CD4-positive, alpha-beta T cell treated with Interleukin-21 for 1 hour (primary cell): ENCODE measurements around the gene FBXW11.
A peak's percentile ranks its signal among the peaks of the same experiment; 100 is the strongest.
"Not testable (repeated sequence)": the region's sequence is repeated elsewhere in the genome, so short reads cannot be mapped to it uniquely, and the experiment has no call there.

Experiments used
- DNase-seq: peaks from one replicate; pipeline ENCODE4 v3.0.0-alpha.2; 2020

FBXW11 gene

GRCh38 chr5:171951218-171951617, 55.2 kb downstream of the FBXW11 start:
- DNase-seq = no peak

DNA sequence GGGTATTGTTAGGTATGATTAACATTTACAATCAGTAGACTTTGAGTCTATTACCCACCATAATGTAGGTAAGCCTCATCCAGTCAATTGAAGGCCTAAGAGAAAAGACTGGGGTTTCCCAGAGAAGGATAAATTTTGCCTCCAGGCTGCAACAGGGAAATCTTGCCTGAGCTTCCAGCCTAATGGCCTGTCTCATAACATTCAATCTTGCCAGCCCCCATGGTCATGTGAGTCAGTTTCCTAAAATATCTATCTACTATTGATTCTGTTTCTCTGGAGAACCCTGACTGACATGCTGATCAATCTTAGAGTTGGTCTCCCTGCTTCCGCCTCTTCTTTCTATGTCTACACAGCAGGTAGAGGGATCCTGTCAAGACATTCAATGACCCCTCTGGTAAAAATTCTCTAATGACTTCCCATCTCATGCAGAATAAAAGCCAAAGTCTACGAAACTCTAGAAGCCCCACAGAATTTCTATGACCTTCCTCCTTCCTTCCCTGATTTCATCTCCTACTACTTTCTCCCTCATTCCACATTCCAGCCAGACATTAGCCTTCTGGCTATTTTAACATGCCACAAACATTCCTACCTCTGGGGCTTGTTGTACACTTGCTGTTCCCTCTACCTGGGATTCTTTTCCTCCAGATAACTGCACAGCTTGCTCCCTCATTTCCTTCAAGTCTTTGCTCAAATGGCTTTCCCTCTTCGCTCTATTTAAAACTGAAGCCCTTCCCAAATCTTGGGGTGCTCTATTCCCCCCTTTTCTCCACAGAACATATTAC, 60.2 kb downstream of the FBXW11 start:
- DNase-seq = no peak

DNA sequence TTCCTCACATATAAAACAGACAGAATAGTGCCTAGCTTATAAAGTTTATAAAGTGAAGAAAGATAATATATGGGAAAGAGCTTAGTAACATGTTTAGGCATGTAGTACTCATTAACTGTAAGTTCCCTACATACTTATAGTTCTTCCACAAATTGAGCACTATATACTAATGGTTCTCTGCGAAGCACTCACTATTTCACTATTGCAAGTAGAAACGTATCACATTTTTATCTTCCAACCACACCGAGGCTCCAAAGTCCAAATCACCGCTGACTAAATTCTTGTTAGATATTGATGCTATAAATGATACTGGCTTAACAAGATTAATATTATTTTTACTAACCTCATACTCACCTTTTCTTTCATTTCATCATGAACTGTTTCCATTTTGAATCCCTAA, 61.0 kb downstream of the FBXW11 start:
- DNase-seq = no peak

DNA sequence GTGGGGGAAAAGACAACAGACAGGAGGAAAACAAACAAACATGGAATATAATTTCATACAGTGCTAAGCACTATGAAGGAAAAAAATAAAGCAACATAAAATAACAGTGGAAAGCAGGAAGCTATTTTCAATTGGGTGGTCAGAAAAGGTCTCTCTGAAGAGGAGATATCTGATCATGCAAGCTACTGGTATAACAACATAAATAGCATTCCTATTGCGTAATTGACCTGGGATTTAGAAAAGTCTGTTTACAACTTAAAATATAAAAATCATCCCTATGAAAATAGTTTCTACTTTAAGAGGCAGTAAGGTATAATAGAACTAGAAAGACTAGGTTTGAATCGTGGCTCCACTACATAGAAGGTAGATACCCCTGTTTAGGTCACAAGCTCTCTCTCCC, 61.4 kb downstream of the FBXW11 start:
- DNase-seq = no peak

DNA sequence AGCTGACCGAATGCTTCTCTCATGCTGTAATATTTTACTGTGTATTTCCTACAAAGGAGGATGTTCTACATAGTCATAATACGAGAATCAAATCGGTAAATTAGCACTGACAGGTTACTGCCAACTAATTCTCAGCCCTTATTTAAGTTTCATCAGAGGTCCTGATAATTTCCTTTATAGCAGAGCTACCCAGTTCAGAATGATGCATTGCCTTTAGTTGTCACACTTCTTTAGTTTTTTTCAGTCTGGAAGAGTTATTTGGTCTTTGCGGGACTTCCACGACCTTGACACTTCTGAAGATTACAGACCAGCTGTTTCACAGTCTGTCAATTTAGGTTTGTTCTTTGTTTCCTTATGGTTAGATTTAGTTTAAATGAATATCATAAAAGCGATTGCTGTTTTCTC, 64.3 kb downstream of the FBXW11 start:
- not testable (repeated sequence) for DNase-seq

DNA sequence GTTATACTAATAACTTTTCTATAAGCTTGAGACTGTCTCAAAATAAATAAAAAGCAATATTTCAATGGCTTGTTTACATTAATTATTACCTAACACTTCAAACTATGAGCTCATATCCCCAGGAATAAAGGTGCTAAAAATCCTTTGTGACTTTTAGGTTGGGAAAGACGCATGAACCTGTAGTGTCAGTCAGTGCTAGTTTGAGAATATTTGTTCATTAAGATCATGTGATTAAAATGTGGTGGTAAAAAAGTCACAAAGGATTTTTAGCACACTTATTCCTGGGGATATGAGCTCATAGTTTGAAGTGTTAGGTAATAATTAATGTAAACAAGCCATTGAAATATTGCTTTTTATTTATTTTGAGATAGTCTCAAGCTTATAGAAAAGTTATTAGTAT, 64.8 kb downstream of the FBXW11 start:
- DNase-seq = not testable (repeated sequence)

- not testable (repeated sequence) for DNase-seq
Observed at GRCh38 chr5:171941275-171941674, 65.2 kb downstream of the FBXW11 start.

- DNase-seq = no peak
Observed at GRCh38 chr5:171939951-171940350, 66.5 kb downstream of the FBXW11 start.

- DNase-seq = no peak
Observed at GRCh38 chr5:171938358-171938757, 68.1 kb downstream of the FBXW11 start.

- no peak for DNase-seq
Observed at GRCh38 chr5:171937351-171937750, 69.1 kb downstream of the FBXW11 start.

- no peak for DNase-seq
Observed at GRCh38 chr5:171934586-171934985, 71.9 kb downstream of the FBXW11 start.

DNA sequence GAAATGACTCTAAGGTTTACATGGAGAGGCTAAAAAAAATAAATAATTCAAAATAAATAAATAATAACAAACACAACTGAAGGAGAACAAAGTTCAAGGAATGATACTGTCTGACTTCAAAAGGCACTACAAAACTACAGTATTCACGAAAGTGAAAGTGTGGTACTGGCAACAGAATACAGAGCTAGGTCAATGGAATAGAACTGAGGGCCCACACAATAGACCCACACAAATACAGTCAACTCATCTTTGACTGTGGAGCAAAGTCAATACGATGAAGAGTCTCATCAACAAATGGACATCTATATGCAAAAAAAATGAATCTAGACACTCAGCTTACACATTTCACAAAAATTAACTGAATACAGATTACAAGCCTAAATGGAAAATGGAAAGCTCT, 75.3 kb downstream of the FBXW11 start:
- no peak for DNase-seq

DNA sequence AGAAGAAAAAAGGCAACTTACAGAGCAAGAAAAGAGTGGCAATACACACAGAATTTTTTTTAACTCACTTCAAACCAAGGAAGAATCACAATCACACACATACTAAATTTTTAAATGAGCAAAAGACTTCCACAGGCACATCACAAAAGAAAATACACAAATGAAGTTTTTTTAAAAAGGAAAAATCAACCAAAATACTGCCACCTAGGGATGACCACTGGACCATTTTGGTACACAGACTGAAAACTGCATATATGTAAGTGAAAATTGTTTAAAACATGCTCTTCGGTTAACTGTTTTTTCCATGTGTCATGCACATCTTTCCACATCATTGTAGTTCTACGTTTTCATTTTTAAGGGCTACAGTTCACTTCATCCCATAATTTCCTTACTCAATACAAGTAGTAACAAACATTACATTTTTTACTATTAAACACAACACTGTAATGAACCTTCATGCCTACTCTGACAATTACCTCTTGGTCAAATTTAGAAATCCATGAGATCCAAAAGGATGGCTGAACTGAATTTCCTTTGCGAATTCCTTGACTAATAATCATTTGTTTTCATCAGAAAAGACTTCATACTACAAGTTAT, 79.0 kb downstream of the FBXW11 start:
- no peak for DNase-seq

GRCh38 chr5:171926311-171926710, 80.1 kb downstream of the FBXW11 start:
- no peak for DNase-seq

DNA sequence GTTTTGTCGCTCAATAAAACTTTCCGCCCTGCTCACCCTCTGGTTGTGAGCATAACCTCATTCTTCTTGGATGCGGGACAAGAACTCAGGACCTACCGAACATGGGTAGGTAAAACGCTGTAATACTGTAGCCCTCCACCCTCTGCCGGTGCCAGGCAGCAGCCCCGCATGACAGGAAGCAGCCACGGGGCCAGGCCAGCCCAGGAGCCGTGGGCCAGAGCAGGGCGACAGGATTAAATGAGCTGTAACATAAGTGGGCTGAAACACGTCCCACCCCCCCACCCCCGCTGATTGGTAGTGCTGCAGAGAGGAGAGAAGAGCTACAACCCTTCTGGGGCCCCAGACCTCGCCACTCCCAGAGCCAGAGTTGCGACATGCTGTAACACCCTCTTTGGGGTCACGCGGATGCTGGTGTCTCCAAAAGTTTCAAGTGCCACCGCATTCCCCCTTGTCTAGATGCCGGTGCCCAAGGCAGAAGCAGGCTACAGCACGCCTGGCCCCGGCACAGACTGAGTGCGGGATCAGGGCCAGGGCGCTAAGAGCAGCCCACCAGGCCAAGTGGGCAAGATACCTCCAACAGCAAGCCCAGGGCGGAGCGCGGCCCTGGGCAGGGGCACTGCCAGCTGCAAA, 81.8 kb downstream of the FBXW11 start:
- DNase-seq = no peak

DNA sequence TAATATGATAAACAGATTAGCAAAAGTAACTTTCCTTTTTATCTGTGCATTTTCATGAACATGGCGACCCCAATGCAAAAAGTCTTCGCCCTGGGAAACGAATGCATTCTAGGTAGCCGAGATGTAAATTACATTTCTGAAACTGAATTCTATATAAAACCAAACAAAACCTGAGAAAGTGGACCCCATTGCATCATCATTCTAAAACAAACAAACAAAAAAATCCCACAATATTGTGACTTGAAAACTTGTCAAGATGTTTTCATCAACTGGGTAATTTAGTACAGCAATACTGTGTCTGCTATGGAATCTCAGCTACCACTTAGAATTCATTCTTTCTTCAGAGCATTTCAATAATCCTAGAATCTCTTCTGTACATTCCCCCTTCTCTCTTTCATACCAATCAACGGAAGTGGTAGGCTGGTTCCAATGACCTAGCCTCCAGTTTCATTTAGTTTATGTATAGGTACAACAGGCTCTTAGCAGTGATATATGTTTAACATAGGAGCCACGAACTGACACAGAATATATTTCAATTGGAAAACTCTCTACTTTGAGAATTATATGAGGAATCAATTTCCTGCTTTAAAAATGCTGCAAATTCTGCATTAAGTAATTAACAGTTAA, 85.6 kb downstream of the FBXW11 start:
- DNase-seq = no peak

DNA sequence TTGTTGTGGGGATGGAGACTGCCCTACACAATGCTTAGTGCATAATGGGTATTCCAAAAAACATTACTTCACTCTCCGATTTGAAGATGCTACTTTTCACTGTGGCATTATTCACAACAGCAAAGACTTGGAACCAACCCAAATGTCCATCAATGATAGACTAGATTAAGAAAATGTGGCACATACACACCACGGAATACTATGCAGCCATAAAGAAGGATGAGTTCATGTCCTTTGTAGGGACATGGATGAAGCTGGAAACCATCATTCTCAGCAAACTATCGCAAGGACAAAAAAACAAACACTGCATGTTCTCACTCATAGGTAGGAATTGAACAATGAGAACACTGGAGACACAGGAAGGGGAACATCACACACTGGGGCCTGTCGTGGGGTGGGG, 90.7 kb downstream of the FBXW11 start:
- DNase-seq = not testable (repeated sequence)

GRCh38 chr5:171914726-171915338, 91.6 kb downstream of the FBXW11 start:
- DNase-seq = no peak

DNA sequence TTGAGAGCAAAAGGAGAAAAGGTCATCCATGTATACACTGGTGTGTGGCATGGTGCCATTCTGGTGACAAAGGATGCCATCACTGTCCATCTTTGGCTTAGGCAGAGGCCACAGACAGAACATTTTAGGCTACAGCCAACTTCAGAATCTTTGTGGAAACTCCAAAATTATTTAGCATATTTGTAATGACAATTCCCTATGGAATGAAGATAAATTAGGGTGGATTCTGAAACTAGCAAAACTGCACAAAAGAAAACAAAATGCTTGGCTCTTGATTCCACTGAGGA, 92.5 kb downstream of the FBXW11 start:
- no peak for DNase-seq

GRCh38 chr5:171911152-171911551, 95.3 kb downstream of the FBXW11 start:
- no peak for DNase-seq

DNA sequence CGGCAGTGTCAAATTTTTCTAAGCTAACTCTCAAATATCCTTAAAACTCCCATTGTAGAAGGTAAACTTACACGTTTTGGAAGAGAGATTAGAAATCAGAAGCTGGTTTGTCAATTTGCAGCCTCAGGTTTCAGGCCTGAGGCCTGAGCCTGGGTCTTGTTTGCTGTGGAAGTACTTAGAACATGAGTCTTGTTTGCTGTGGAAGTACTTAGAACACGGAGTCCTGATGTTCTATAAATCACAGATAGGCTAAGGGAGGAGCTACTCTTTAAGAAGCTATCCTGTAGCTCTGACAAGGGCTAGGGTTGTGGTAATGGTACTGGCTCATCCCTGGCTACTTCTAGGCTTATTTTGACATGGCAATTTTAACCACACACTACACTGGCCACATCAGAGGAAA, 97.8 kb downstream of the FBXW11 start:
- no peak for DNase-seq

DNA sequence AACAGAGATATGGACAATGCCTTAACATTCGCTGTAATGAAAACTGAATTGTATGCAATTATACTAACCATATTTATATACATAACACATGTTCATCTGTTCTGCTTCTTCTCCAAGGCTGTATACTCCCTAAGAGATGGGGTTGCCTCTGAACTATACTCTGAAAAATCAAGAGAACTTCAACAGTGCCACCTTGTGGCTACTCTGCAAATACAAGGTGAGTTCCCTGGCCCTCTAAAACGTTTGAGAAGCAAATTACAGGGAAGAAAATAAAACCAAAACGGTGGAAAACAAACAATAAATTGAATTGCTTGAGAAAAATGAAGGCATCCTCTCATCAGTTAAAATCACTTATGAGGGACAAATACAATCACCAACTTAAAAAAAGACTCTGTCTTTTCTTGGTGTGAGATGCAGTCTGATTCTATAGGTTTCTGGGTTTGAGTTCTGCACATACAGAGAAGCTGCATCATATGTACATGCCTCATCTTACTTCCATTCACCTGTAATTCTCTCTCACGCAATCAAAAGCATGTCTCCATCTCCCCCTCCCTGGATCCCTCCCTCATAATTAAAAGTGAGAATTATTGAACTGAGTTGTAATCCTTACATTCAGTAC, 98.6 kb downstream of the FBXW11 start:
- DNase-seq = peak; percentile 67
